ENCODE results near the gene TRIM43B.
A peak's percentile ranks its signal among the peaks of the same experiment; 100 is the strongest.
"Not testable (repeated sequence)": the region's sequence is repeated elsewhere in the genome, so short reads cannot be mapped to it uniquely, and the experiment has no call there.

The TRIM43B gene
- 0 reads per million in 2 donors for total RNA-seq

DNA sequence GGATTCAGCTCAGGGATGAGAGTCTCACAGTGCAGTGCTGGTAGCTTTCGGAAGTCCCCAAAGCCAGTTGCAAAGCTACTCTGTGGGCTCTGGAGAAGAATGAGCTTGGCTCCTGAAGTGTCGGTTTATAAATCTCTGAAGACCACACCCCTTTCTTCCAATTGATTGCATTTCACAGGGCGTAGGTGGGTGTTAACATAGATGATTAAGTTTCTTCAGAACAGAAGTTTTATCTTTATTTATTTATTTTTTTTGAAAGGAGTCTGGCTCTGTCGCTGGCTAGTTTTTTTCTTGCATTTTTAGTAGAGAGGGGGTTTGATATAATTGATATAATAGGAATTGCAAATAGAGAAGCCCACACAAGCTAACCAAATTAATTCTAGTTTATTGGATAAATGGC is at the start of gene TRIM43B:
TRIM43B (minus strand) TSS at position 101 of the 400 bp plus-strand sequence. CDS start 2,040 bp downstream, outside the sequence.
- DNase-seq: not testable (repeated sequence)

DNA sequence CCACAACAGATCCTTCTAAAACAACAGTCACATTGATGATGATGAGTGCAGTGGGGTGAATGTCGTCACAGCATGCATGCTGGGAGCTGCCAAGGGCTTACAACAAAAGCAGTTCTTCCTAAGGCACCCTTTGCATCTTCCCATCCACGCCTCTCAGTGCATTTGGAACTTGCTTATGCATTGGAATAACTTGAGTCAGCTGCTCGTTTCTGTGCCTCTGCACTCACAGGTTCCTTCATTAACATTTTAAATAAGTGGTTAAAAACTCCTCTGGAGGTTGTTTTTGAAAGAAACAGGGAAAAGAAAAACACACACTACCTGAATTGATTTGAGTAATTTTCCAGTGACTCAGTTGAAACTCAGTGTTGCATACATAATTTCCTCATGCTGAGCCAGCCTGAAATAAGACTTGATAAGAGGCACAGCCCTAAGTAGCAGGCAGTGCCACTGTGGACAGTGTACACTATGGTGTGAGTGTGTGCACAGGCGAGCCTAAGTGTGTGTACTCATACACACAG is 46.8 kb upstream of the TRIM43B start:
- DNase-seq: no peak

DNA sequence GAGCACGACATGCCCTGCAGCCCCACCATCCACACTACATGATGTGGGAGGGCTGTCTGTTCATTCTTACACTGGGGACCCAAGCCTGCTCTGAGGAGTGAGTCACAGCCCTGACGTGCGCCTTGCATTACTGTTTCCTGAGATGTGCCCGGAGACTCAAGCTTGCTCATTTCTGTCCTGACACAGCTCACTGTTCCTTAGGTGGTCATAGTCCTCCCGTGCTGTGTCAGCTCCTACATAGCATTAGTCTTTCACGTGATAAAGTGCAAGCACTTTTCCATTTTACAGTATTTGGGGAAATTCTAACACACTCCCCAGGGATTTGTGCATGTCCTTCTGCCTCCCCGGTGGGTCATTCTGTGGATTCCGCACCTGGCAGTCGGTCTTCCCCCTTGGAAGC is 46.2 kb upstream of the TRIM43B start:
- no peak for DNase-seq

DNA sequence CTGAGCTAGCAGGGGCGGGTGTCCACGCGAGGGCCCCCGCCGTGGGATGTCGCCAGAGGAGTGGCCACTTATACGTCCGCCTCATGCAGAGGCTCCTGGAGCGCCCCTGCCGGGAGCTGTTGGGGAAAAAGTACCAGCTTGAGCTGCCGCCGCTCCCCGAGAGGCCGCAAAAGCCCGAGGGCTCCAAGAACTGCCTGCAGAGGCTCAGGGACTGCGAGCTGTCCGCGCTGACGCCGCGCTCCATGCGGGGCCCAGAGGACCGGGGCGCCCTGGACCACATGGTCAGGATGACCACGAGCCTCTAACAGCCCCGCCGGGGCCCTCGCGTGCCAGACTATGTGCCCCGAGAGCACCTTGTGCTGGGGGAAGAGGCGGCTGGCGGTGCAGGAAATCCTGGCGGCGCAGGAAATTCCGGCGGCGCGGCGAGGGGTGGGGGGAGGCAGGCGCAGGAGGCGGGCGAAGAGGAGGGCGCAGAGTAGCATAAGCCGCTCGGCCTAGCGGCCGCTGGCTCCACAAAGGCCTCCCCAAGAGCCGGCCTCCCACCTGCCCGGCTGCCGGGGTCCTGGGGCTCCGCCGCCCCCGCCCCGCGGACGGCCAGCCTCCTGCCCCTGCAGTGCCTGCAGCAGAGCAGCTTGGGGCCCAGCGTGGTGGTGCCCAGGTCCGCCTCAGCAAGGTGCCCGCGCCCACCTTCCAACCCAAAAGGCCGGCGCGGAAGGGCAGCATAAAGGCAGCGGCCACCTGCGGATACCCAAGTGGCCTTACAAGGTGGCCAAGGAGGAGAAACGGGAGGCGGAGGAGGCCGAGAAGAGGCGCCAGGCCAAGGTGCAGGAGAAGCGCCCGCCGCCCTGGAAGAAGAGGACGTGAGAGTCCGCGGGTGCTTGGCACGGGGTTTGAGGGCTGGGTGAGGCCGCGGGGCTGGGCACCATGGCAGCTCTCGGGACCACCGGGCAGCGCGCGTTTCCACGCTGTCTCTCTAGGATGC is 42.1 kb upstream of the TRIM43B start:
- peak; percentile 35 for DNase-seq

DNA sequence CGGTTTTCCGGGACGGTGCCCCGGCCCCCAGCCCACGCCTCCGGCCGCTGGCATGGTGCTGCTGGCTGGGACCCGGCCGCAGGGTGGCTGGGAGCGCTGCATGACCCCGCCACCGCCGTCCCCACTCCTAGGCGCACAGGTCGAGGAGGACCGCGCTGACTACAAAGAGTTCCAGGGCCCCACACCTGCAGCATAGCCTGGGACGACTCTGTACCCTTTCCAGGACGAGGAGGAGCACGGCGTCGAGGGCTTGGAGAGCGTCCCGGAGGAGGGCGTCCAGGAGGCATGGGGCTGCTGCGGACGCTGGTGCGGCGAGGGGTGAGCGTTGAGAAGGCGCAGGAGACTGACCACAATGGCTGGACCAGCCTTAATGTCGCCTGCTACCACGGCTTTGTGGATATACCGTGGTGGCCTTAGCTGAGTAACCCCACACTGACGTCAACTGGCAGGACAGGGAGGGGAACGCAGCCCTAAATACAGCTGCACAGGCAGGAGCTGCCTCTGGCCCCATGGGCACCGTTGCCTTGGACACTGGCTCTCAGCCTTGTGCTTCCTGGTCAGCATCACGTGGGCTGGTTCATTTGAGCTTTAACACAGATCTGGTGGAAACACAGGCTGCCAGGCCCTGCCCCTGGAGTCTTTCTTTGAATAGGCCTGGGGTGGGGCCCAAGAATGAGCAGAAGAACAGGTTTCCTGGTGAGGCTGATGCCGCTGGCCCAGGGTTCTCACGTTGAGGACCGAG is 40.9 kb upstream of the TRIM43B start:
- no peak for DNase-seq

DNA sequence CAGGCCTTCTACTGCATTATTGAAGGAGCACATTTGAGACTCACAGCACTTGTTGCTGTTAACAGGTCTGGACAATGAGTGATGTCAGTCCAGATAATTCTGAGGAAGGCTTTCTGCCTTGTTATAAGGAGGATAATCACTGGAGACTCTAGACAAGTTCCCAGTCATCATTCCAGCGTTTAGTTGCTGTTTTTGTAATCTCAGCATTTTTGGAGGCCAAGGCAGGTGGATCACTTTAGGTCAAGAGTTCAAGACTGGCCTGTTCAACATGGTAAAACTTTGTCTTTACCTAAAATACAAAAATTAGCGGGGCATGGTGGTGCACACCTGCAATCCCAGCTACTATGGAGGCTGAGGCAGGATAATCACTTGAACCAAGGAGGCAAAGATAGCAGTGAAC is 39.6 kb upstream of the TRIM43B start:
- DNase-seq: no peak

DNA sequence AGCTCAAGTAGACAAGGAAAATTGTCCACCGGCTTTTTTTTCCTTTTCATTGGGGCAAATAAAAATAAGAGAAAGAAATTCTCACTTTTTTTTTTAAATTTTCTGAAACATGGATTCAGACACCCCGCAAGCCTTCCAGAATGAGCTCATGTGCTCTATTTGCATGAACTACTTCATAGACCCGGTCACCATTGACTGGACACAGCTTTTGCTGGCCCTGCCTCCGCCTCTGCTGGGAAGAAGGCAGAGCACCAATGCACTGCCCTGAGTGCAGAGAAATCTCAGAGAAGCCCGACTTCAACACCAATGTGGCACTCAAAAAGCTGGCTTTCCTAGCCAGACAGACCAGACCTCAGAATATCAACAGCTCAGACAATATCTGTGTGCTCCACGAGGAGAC is 30.2 kb upstream of the TRIM43B start:
- DNase-seq: no peak

DNA sequence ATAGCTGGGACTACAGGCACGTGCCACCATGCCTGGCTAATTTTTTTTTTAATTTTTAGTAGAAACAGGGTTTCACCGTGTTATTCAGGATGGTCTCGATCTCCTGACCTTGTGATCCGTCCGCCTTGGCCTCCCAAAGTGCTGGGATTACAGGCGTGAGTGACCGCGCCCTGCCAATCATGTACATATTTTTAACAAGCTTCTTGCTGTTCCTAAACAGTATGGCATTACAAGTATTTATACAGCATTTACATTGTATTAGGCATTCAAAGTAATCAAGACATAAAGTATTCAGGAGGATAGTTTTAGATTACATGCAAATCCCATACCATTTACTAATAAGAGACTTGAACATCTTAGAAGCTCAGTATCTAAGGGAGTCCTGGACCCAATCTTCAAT is 29.7 kb upstream of the TRIM43B start:
- not testable (repeated sequence) for DNase-seq

DNA sequence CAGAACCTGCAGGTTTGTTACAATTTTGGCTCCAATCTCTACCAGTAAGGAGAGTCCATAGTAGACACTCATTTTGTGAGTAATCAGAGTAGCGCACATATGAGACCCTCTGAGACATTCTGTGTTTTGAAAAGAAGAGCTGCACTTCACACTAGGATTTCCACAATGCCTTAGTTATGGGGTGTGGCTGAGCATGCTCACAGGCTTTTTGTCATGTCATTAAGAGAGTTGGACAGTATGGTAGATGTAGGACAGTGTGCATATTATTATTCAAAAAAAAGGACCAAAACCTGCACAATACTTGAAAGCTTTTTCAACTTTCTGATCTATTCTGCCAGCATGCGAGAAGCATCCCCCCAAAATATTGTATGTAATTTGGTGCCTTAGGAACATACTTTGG is 24.9 kb upstream of the TRIM43B start:
- no peak for DNase-seq

DNA sequence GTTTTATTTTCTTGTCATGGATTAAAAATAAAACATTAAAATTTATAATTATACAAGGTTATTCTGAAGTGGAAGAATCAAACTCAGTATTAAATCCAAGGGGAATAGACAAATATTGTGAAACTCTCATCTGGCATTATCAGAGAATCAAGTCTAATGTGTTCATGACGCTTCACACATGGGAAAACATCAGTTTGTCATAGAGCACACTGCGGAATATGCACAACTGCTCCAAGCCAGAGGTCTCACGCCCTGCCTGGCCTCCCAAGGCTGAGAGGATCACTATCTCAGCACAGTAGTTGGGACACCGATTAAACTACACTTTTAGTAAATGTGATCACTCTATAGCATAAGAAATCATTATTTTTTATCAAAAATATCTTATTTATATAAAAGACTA is 20.7 kb upstream of the TRIM43B start:
- DNase-seq: no peak

DNA sequence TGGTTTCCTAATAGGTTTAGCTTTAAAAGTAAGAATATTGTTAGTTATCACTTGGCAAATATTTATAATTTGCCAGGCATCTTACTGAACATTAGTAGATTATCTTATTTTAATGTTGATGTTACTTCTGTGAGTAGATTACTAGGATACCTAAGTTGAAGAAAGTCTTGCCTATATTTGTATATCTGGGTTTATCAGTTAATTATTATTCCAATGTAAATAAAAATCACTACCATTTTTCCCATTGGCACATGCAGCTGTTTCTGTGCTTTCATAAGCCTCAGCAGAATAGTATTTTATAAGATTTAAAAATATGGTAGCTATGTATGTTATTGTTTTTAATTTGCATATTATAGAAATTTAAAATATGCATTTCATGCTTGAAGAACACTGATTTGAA is 16.3 kb upstream of the TRIM43B start:
- DNase-seq: no peak

DNA sequence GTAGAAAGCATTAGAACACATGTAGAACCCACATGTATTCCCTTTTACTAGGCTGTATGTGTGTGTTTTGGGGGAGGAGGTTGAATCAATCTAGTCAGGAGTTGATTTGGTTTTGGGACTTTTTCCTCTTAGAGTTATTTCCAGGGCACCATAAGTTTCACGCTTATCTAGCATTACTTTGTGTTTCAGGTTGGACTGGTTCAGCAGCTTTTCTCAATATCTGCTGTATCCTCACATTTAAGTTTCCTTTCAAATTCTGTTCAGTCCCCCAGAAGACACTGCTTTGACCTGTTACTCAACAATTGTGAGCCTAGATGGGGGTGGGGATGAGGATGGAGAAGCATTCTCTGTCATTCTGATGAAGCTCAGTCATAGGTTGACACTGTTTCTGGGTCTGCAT is 7.5 kb upstream of the TRIM43B start:
- DNase-seq: not testable (repeated sequence)

DNA sequence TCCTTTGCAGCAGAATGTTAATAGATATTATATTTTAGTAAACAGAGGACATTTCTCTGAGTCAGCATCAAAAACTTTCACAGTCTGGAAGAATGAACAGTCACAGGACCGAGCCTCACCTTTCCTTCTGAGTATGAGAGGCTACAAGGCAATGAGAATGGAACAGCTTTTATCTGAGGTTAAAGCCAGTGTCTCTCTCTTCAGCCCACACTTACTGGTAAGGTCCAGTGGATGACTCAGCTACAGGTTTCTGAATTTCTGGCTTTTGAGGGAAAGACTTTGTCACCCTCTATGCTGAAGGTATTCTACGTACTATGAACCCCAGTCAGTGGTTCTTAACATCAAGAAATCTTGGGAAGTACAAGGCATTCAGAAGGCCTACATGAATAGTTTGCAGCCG is 9.5 kb downstream of the TRIM43B start:
- DNase-seq: not testable (repeated sequence)

DNA sequence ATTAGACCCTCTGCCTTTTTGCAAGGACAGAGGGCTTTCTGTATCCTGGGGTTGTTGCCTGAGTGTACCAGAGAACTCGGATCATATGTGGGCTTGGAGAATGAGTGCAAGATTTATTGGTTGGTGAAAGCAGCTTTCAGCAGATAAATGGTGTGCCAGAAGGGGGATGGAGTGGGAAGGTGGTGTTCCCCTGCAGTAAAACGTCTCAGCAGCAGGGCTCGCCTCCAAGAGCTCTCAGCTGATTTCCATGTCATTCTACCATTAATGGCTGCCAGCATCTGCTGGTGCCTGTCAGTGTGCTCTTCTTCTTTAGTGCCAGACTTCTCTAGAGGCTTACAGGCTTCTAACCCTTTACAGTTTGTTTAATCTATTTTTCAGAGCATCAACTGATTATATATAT is 16.6 kb downstream of the TRIM43B start:
- not testable (repeated sequence) for DNase-seq

DNA sequence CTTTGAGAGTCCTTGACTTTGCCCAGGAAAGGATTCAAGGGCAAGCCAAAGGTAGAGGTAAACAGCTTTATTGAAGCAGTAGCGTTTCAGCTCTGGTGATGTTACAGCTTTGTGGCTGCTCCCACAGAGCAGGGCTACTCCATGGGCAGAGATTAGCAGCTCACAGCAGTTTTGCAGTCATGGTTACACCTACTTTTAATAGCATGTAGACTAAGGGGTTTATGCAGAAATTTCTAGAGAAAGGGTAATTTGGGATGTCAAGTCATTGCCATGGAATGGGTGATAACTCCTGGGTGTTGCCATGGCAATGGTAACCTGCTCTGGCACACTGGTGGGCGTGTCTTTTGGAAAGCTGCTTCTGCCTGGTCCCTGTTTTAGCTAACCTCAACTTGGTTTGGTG is 18.0 kb downstream of the TRIM43B start:
- not testable (repeated sequence) for DNase-seq

DNA sequence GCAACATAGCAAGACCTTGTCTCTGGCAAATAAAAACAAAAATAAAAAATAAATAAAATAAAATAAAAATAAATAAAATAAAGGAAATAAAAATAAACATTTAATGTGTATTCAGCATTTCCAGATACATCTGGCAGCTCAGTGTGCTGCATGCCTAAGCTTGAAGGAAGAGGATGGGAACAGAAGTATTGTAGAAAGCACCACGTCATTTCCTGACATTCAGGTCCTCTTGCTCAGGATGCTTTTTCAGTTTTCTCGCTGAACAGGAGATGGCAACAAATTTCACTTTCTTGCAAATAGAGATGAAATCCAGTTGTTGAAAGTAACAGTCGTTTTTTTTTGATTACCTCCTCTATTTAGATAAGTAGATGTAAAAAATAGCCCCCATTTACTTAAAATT is 21.3 kb downstream of the TRIM43B start:
- not testable (repeated sequence) for DNase-seq

DNA sequence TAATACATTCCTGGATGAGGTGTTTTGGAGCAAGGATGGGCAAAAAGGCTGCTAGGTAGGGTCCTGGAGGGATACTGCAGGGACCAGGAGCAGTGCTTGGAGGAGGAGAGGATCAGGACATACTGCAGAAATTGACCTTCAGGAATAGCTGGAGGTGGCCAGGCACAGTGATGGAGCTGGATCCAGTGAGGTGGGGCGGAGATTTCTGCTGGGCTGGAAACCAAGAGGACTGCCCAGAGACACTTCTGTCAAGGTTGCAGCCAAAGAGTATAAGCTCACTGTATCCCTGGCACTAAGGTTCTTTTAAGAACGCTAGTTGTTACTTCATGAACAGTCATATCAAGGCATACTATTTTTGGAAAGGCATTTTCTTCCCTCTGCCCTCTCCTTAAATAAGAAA is 39.2 kb downstream of the TRIM43B start:
- not testable (repeated sequence) for DNase-seq

DNA sequence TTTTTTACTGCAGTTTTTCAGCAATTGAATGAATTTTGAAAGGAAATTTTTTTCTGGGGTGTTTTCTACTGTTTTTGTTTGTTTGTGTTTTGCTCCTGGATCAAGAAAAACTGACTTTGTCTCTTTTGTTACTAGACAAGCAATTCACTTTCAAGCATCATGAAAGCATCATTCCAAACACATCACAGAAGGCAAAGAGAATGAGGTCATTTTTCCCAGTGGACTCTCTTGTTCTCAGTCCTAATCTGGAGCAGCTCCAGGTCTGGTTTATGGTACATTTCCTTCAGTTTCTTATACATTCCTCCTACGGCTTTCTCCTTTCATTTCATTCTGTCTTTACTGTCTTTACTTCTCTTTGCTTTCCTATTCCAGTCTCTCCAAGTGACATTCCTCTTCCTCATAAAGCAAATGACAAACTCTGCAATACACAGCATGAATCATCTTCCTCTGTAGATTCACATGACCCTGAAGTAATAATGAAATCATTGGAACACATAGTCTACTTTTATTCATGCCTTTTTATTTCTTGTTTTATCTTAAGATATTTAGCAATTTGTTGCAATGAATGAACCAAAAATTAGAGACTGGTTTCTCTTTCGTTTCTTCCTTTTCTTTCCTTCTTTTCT is 42.0 kb downstream of the TRIM43B start:
- DNase-seq: not testable (repeated sequence)

DNA sequence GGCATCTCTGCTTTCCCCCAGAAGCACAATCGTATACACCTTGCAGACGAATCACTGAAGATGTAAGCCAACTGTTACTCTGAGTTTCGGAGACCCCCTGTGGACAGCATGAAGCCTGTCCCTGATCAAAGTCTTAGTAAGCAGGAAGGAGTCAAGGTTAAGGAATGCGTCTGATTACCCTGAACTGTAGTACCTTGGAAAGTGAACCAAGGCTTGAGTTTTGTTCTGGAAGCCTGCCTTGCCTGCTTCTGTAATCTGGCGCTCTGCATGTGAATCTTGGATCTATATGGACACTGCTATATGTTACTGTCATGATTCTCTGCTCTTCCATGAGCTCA is 48.7 kb downstream of the TRIM43B start:
- DNase-seq: not testable (repeated sequence)

DNA sequence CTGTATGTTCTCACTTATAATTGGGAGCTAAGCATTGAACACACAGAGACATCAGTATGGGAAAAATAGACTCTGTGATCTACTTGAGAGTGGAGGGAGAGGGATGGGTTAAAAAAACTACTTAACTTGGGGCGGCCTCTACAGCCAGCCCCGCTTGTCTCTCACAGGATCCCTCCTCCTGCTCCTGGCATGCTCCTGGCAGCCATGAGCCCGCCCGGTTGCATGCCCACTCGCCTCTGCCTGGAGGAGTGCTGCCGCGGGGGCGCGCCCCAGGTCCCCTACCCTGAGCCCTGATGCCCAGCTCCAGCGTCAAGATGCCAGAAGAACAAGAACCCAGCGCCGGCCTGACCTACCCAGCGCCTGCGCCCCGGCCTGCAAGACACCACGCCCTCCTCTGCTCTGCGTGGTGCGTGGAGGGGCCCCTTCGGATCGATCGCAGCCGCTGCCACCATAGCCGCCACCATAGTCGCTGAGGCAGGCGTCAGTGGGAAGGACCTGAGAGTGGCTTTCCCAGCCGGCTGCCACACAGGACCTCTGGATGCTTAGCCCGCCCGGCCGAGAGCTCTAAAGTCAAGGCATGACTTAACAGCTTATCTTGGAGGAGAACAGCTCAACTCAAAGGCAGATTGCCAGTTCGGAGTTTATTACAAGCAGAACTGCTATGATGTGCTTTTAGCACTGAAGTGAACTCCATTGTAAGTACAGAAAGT is 49.2 kb downstream of the TRIM43B start:
- not testable (repeated sequence) for DNase-seq

DNA sequence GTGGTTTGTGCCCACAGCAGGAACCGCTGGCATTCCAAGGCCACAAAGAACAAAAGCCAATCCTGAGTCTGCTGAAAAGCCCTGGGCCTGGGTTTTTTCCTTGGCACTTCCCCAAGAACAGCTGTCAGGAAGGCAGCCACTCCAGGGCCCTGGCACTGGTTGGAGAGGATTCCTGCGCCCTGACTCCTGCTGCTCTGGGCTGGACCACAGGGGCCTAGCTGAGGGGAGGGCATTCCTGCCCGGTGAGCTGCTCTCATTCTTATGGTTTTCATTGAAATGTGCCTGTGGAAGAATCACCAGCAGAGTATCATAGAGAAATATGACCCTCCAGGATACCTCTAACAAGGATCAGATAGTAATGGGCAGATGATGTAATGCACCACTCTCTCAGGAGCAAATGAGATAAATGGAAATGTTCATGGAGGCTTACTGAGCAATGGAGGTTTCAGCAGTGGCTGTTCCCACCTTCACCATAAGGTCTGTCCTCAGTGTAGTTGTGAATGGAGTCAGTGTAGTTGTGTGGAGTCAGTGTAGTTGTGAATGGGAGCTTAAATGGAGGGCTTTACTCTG is 50.0 kb downstream of the TRIM43B start:
- DNase-seq: not testable (repeated sequence)

DNA sequence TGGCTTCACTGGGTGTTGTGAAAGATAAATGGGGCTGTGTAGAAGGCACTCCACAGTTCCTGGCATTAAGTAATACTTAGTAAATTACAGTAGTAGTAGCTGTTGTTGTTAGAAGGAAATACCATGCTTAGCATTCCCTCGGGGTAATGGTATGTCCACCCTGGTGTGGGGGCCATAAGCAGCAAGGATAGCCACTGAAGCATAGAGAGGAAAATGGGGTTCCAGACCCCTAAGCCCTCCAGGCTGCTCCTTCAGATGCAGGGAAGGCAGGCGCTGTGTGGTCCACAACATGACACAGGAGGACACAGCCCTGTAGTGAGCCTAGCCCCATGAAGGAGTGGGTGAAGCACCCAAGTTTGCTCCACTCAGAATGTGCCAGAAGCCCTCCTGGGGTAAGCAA is 50.6 kb downstream of the TRIM43B start:
- DNase-seq: not testable (repeated sequence)

Data from activated gamma-delta T cell (primary cell).